Ovary (tissue), 9 donors: Measurements from ENCODE around the gene FBXL19. TPM values are rescaled to one million over a fixed set of nuclear protein-coding genes. Genes with fewer than 3 reads are reported as not detected.
A peak's percentile ranks its signal among the peaks of the same experiment; 100 is the strongest.

Source experiments
- DNase-seq, 5 donors: peaks; one replicate each; pipeline ENCODE4 v3.0.0-alpha.2; 2019 to 2020
- H3K27ac ChIP-seq, 2 donors: fragments of 200-600 bp; one replicate each; pipeline versions ENCODE4 v1.5.1 to v1.8.0; 2019 to 2022
- H3K27me3 ChIP-seq: fragments of 200-600 bp; one replicate; pipeline ENCODE4 v1.8.0; 2022
- H3K36me3 ChIP-seq: fragments of 200-600 bp; sonication (generic); one replicate; pipeline ENCODE4 v1.5.1; 2019
- H3K4me1 ChIP-seq: one replicate; pipeline ENCODE4 v1.8.1; 2013; ENCODE audit warnings: mild to moderate bottlenecking, moderate library complexity; ENCODE audit not compliant: insufficient read depth
- H3K4me3 ChIP-seq: fragments of 200-600 bp; sonication (generic); one replicate; pipeline ENCODE4 v1.5.1; 2017
- H3K9me3 ChIP-seq, 2 donors: fragments of 200-600 bp in 1 of 2; sonication (generic) in 1 of 2; one replicate each; pipeline versions ENCODE4 v1.5.1 to v1.8.1; 2013 to 2019; ENCODE audit warnings: mild to moderate bottlenecking in 1 of 2, moderate library complexity in 1 of 2
- EP300 ChIP-seq: sonication (generic); formaldehyde crosslinking; IDR thresholded peaks from one replicate; pipeline ENCODE4 v1.6.1; 2017; ENCODE audit warnings: antibody characterized with exemption
- POLR2A ChIP-seq: fragments of 450-650 bp; IDR thresholded peaks from one replicate; pipeline ENCODE4 v1.6.1; 2017; ENCODE audit warnings: antibody characterized with exemption, mild to moderate bottlenecking, moderate library complexity
- WGBS, 3 donors: extraction: QIAGEN DNeasy Blood & Tissue Kit in 1 of 3; methylation state at CpG; one replicate each; pipeline versions ENCODE4 v1.1.5 to v1.1.7; 2013 to 2017; 5-methylcytosine and 5-hydroxymethylcytosine counted together
- intact Hi-C, 4 donors: fragments of 100-400 bp; cut with DNase I; formaldehyde crosslinking; loops; one replicate each; pipeline versions ENCODE4 v1.11.0 to v1.15.1; 2022 to 2023
- polyA plus RNA-seq, 2 donors: library from polyadenylated mRNA; stranded (reverse); fragments of 200-250 nt in 1 of 2; fragments of 350-450 nt in 1 of 2; fragmentation: Illumina TruSeq in 1 of 2; extraction: RNeasy Lipid Tissue Mini Kit (QIAGEN cat#74804) in 1 of 2; gene quantifications; one replicate each; pipeline ENCODE4 v1.2.3, GENCODE V29; 2013 to 2014
- total RNA-seq, 7 donors: library from RNA; depleted of rRNA in 2 of 7; stranded (reverse); fragments of >200 nt in 2 of 7; fragmentation: NEBNext Ultra II Directional in 3 of 7; extraction: Animal tissue kit (Norgen Biotek cat#: 25700) in 3 of 7; gene quantifications; one replicate each; pipeline versions ENCODE4 v1.1.0 to v1.2.4, GENCODE V29; 2016 to 2023
- TF ChIP-seq, protein P1 (sequence below), 3 donors: fragments of 450-650 bp in 2 of 3; fragments of 200-600 bp in 1 of 3; IDR thresholded peaks; one replicate each; pipeline versions ENCODE4 v1.5.1 to v1.8.0; 2016 to 2022; ENCODE audit warnings: antibody characterized with exemption in 3 of 3, mild to moderate bottlenecking in 1 of 3
- donor health status: DM: no; HTN: no; CAD: no; lungs with moderate emphysema.
- donor health status: DM: no; HTN: no; CAD: no.
- donor health status: Bipolar disorder and iron deficiency.
- donor health status: DM: yes; HTN: yes; CAD: no.
- donor health status: DM: no; HTN: no; CAD: no.
- donor health status: DM: yes; HTN: yes; CAD: no.

Gene FBXL19
- total and polyA plus RNA-seq, 9 donors: 1.6 to 24.3 (median 14.4) TPM

DNA sequence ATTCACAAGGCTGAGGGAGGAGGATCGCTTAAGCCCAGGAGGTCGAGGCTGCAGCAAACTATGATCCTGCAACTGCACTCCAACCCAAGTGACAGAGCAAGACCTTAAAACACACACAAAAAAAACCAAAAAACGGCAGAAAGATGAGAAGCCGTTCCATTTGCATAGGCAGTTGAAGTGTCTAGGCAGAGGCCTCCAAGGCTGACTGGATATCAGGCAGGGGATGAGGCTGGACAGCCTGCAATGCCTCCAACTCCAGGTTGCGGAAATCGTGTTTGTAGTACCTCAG, 2.0 kb upstream of the FBXL19 start:
- Histone ChIP-seq H3K27ac (peak overlapping the region in 1 of 2 donors; percentile 97), H3K4me1 (no peaks in the 10 kb centered on the region), H3K9me3 (no peaks in the 10 kb centered on the region), H3K27me3 (no peaks in the 10 kb centered on the region), H3K36me3 (no peaks in the 10 kb centered on the region), H3K4me3 (peak overlapping the region; percentile 45)
- WGBS, 3 donors: 19 to 29% (median 22%) methylated on average over 6 of the region's 6 CpGs
- DNase-seq: no peak
- intact Hi-C loops: loop anchor here in 1 of 4 donors (1.0 kb wide), 1 partner anchor 77 kb away; no protein-coding TSS in a partner anchor
- TF ChIP-seq, protein P1, sequence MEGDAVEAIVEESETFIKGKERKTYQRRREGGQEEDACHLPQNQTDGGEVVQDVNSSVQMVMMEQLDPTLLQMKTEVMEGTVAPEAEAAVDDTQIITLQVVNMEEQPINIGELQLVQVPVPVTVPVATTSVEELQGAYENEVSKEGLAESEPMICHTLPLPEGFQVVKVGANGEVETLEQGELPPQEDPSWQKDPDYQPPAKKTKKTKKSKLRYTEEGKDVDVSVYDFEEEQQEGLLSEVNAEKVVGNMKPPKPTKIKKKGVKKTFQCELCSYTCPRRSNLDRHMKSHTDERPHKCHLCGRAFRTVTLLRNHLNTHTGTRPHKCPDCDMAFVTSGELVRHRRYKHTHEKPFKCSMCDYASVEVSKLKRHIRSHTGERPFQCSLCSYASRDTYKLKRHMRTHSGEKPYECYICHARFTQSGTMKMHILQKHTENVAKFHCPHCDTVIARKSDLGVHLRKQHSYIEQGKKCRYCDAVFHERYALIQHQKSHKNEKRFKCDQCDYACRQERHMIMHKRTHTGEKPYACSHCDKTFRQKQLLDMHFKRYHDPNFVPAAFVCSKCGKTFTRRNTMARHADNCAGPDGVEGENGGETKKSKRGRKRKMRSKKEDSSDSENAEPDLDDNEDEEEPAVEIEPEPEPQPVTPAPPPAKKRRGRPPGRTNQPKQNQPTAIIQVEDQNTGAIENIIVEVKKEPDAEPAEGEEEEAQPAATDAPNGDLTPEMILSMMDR (IDR thresholded peaks at IDR 0.05): no peak
- TF ChIP-seq POLR2A: no peak
- no peak for TF ChIP-seq EP300

DNA sequence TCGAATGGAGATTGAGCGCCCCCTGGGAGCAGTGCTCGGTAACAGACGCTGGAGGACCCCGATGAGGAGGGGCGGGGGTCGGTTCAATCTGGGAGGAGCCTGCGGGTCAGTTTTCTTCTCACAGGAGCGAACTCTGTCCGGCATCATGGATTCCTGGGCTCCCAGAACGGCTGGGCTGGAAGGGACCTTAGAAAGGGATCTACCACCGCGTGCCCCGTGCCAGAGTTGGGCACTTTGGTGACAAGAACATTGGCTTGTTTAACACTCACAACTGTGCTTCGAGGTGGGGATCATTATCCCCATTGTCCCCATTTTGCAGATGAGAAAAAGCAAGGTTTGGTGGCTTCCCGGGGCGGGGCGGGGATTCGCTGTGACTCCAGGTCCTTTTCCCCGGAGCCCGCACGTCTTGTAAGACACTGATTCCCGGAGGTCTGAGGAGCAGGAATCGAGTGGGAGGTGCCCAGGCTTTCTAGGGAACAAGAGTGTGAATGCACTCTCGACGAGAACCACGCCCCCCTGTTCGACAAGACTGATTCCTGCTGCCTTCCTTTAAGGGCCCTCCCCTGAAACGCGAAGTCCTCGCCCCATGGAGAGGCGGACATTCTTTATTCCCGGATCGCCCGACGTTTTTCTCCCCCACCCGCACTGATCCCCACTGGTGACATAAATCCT, 1.5 kb upstream of the FBXL19 start:
- DNase-seq: peak; percentile 91 to 96 (median 94)
- H3K36me3 ChIP-seq: no peaks in the 10 kb centered on the region
- peak overlapping the region; percentile 45 for H3K4me3 ChIP-seq
- no peaks in the 10 kb centered on the region for H3K9me3 ChIP-seq
- no peaks in the 10 kb centered on the region for H3K4me1 ChIP-seq
- TF ChIP-seq POLR2A: no peak
- TF ChIP-seq, protein P1 (IDR thresholded peaks at IDR 0.05): peak; percentile 85 to 95 (median 88)
- no peak for TF ChIP-seq EP300
- WGBS, 3 donors: 0 to 1% (median 1%) methylated on average over 32 to 37 of the region's 37 CpGs
- H3K27ac ChIP-seq: peak overlapping the region; percentile 3 to 97
- intact Hi-C loops: loop anchor here in 2 of 4 donors (1.0 to 2.0 kb wide), 2 partner anchors 27 to 78 kb away; partner anchors contain the start of gene ORAI3 (in 1 of the 2)
- no peaks in the 10 kb centered on the region for H3K27me3 ChIP-seq

DNA sequence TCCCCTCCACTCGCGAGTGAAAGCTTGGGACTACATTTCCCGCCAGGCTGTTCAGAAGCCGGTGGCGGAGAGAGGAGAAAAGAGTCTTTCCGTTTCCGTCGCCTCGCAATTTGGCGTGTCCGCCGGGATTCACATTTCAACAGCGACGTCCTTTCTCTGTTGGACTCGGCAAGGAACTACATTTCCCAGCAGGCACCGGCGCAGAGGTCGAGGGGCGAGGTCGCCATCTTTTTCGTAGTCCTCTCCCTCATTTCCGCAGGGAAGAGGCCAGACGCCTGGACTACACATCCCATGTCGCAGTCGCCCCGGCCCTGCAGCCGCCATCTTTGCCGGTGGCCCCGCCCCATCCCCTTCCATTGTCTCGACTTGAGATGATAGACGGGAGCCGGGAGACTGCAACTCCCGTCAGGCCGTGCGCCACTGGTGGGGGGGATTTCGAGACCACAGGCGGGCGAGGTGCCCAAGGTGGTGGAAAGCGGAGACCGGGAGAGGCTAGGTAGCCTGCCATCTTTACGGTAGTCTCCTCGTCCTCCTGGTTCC, 882 bp upstream of the FBXL19 start:
- Histone ChIP-seq H3K9me3 (no peaks in the 10 kb centered on the region), H3K36me3 (no peaks in the 10 kb centered on the region), H3K27ac (peak overlapping the region; percentile 96 to 97), H3K4me1 (no peaks in the 10 kb centered on the region), H3K27me3 (no peaks in the 10 kb centered on the region), H3K4me3 (peak overlapping the region; percentile 66)
- DNase-seq: peak; percentile 99 to 100 (median 100)
- TF ChIP-seq, protein P1 (IDR thresholded peaks at IDR 0.05): no peak
- TF ChIP-seq EP300: peak; percentile 11
- 0 to 1% (median 0%) methylated on average over 39 to 42 of the region's 42 CpGs for WGBS, 3 donors
- intact Hi-C loops: loop anchor here in 1 of 4 donors (2.0 kb wide), 1 partner anchor 26 kb away; the partner anchor contains the start of gene ORAI3

DNA sequence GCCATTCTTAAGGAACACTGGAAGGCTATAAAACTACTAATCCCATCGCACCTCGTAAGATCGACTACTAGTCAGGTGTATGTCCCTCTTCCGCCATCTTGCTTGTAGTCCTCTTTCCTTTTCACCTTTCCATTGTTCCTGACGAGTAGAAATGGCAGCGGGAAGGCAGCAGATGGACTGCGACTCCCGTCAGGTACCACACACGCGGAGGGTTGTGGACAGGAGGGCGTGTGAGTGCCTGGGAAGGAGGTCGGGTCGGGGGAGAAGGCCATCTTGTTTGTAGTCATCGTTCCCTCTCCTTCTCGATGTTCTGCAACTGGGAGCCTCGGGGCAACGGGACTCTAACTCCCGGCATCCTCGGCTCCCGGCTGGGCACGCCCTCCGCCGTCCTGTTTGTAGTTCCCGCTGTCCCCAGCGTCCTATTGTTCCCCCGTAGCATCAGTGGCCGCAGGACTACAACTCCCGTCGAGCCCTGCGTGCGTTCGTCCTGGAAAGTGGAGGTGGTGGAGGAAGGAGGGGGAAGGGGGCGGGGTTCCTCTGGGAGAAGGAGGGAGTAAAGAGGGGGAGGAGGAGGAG, 324 bp upstream of the FBXL19 start:
- Histone ChIP-seq H3K36me3 (no peaks in the 10 kb centered on the region), H3K27me3 (no peaks in the 10 kb centered on the region), H3K9me3 (no peaks in the 10 kb centered on the region), H3K27ac (peak overlapping the region; percentile 96 to 97), H3K4me1 (no peaks in the 10 kb centered on the region), H3K4me3 (peak overlapping the region; percentile 84)
- peak; percentile 99 to 100 (median 99) for DNase-seq
- no peak for TF ChIP-seq EP300
- TF ChIP-seq, protein P1 (IDR thresholded peaks at IDR 0.05): no peak
- peak; percentile 44 for TF ChIP-seq POLR2A
- intact Hi-C loops: loop anchor here in 1 of 4 donors (2.0 kb wide), 1 partner anchor 26 kb away; the partner anchor contains the start of gene ORAI3
- 0 to 1% (median 1%) methylated on average over 32 to 33 of the region's 33 CpGs for WGBS, 3 donors
